Large intestine (tissue), 1 donor: ENCODE results near the gene COA8. TPM values are rescaled to one million over a fixed set of nuclear protein-coding genes. Genes with fewer than 3 reads are reported as not detected.

Experiments
- polyA plus RNA-seq: library from polyadenylated mRNA; unstranded; fragments of 120-200 nt; gene quantifications from one replicate; pipeline ENCODE4 v1.2.1, GENCODE V29; 2013

The COA8 gene
- polyA plus RNA-seq, 1 donor, result 45.6 TPM

Other genes with a start within 250 kb of the COA8 start
- 197 TPM for gene EIF5, start 228.7 kb upstream of the COA8 start, polyA plus RNA-seq
- gene MARK3, start 177.5 kb upstream of the COA8 start, polyA plus RNA-seq, result 66.0 TPM
- 326 TPM for gene CKB, start 40.1 kb upstream of the COA8 start, polyA plus RNA-seq
- gene TRMT61A, start 33.8 kb upstream of the COA8 start, polyA plus RNA-seq, result 8.5 TPM
- 22.5 TPM for gene BAG5, start 303 bp upstream of the COA8 start, polyA plus RNA-seq
- 115 TPM for gene KLC1, start 66.3 kb downstream of the COA8 start, polyA plus RNA-seq
- 14.7 TPM for gene XRCC3, start 152.5 kb downstream of the COA8 start, polyA plus RNA-seq
- 60.5 TPM for gene ZFYVE21, start 152.8 kb downstream of the COA8 start, polyA plus RNA-seq